ENCODE measurements around the gene CCDC30.

The CCDC30 gene

GRCh38 chr1:42541104-42541503, 78.0 kb downstream of the CCDC30 start:
- Histone ChIP-seq H3K4me1 (ENCODE audit: low read depth, poor library complexity, severe bottlenecking) (no peaks in the 10 kb centered on the region), H3K4me3 (IDR thresholded peaks at IDR 0.05; ENCODE audit: insufficient read depth, low read depth, low read length) (no peak overlapping the region), H3K27ac (no peak overlapping the region), H3K36me3 (ENCODE audit: insufficient read depth) (no peaks in the 10 kb centered on the region), H3K4me2 (no peak overlapping the region), H2AFZ (ENCODE audit: low read depth) (no peak overlapping the region), H3K9ac (no peak overlapping the region), H3K79me2 (ENCODE audit: insufficient read depth, low read depth) (no peaks in the 10 kb centered on the region), H4K20me1 (ENCODE audit: insufficient read depth) (no peaks in the 10 kb centered on the region), H3K27me3 (ENCODE audit: insufficient read depth, low read depth) (no peaks in the 10 kb centered on the region)
- TF ChIP-seq CTCF (conservative IDR thresholded peaks at IDR 0.05; ENCODE audit: low read depth, low read length): no peak

- no peaks in the 10 kb centered on the region for H3K79me2 ChIP-seq (ENCODE audit: insufficient read depth, low read depth)
- no peaks in the 10 kb centered on the region for H3K27me3 ChIP-seq (ENCODE audit: insufficient read depth, low read depth)
- no peak for TF ChIP-seq CTCF (conservative IDR thresholded peaks at IDR 0.05; ENCODE audit: low read depth, low read length)
- no peak overlapping the region for H3K27ac ChIP-seq
- H3K4me1 ChIP-seq (ENCODE audit: low read depth, poor library complexity, severe bottlenecking): no peaks in the 10 kb centered on the region
- H3K9ac ChIP-seq: no peak overlapping the region
- H4K20me1 ChIP-seq (ENCODE audit: insufficient read depth): no peaks in the 10 kb centered on the region
- H2AFZ ChIP-seq (ENCODE audit: low read depth): no peak overlapping the region
- no peaks in the 10 kb centered on the region for H3K36me3 ChIP-seq (ENCODE audit: insufficient read depth)
- H3K4me3 ChIP-seq (IDR thresholded peaks at IDR 0.05; ENCODE audit: insufficient read depth, low read depth, low read length): no peak overlapping the region
- H3K4me2 ChIP-seq: no peak overlapping the region
These were observed 88.1 kb downstream of the CCDC30 start for GRCh38 chr1:42551180-42551579.

GRCh38 chr1:42551590-42551989, 88.5 kb downstream of the CCDC30 start:
- Histone ChIP-seq H3K4me2 (no peak overlapping the region), H3K4me1 (ENCODE audit: low read depth, poor library complexity, severe bottlenecking) (no peaks in the 10 kb centered on the region)

GRCh38 chr1:42552636-42553035, 89.5 kb downstream of the CCDC30 start:
- no peak overlapping the region for H2AFZ ChIP-seq (ENCODE audit: low read depth)
- no peak overlapping the region for H3K4me2 ChIP-seq
- H3K27me3 ChIP-seq (ENCODE audit: insufficient read depth, low read depth): no peaks in the 10 kb centered on the region
- no peaks in the 10 kb centered on the region for H3K4me1 ChIP-seq (ENCODE audit: low read depth, poor library complexity, severe bottlenecking)
- H4K20me1 ChIP-seq (ENCODE audit: insufficient read depth): no peaks in the 10 kb centered on the region
- no peak overlapping the region for H3K27ac ChIP-seq
- TF ChIP-seq CTCF (conservative IDR thresholded peaks at IDR 0.05; ENCODE audit: low read depth, low read length): no peak
- H3K79me2 ChIP-seq (ENCODE audit: insufficient read depth, low read depth): no peaks in the 10 kb centered on the region
- H3K9ac ChIP-seq: no peak overlapping the region
- H3K36me3 ChIP-seq (ENCODE audit: insufficient read depth): no peaks in the 10 kb centered on the region
- H3K4me3 ChIP-seq (IDR thresholded peaks at IDR 0.05; ENCODE audit: insufficient read depth, low read depth, low read length): no peak overlapping the region

More at GRCh38 chr1:42551590-42551989, 88.5 kb downstream of the CCDC30 start:
- H3K9ac ChIP-seq: no peak overlapping the region
- TF ChIP-seq CTCF (conservative IDR thresholded peaks at IDR 0.05; ENCODE audit: low read depth, low read length): no peak
- no peaks in the 10 kb centered on the region for H4K20me1 ChIP-seq (ENCODE audit: insufficient read depth)
- no peak overlapping the region for H3K27ac ChIP-seq
- no peaks in the 10 kb centered on the region for H3K27me3 ChIP-seq (ENCODE audit: insufficient read depth, low read depth)
- H2AFZ ChIP-seq (ENCODE audit: low read depth): no peak overlapping the region
- no peaks in the 10 kb centered on the region for H3K79me2 ChIP-seq (ENCODE audit: insufficient read depth, low read depth)
- H3K36me3 ChIP-seq (ENCODE audit: insufficient read depth): no peaks in the 10 kb centered on the region
- H3K4me3 ChIP-seq (IDR thresholded peaks at IDR 0.05; ENCODE audit: insufficient read depth, low read depth, low read length): no peak overlapping the region

Measured in KMS-11 (cell line).